SKM-1 (cell line): ENCODE data around the gene MASP2.
A peak's percentile ranks its signal among the peaks of the same experiment; 100 is the strongest.
"Not testable (repeated sequence)": the region's sequence is repeated elsewhere in the genome, so short reads cannot be mapped to it uniquely, and the experiment has no call there.

Experiments
- DNase-seq: peaks from one replicate; lab custom pipeline; 2025; ENCODE audit not compliant: unreplicated experiment; lab: John Stamatoyannopoulos, UW

The MASP2 gene

DNA sequence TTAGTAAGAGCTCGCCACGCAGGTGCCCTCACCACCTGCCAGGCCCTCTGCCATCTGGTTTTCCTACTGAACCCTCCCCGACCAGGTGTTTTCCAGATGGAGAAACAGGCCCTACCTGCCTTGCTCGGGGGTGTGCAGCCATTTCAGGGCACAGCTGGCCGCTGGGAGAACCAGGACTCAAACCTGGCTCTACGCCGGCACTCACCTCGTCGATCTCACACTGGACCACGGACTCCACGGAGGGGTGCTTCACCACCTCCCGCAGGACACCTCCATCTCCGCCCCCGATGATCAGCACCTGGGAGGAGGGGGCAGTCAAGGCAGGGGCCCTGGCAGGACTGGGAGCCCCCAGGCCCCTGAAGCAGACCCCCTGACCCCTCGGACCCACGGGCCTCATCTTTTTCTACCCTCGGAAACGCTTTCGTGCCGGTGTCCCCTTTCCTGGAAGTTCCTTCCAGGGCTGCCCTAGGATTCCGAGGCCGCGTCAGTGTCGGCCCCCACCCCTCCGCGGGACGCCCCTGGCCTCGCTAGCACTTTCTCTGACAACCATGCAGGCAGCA lies 11.6 kb upstream of the MASP2 start:
- DNase-seq, result no peak

DNA sequence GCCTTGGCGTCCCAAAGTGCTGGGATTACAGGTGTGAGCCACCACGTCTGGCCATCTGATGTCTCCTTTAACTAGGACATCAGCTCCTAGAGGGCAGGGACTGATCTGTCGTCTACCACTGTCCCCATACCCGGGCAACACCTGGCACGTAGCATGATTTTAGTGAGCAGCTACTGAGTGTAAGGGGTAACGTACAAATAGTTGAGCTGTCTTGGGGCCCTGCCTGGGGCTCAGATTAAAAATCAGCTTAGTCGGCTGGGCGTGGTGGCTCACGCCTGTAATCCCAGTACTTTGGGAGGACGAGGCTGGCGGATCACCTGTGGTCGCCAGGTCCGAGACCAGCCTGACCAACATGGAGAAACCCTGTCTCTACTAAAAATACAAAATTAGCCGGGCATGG lies 11.0 kb upstream of the MASP2 start:
- DNase-seq, result no peak

DNA sequence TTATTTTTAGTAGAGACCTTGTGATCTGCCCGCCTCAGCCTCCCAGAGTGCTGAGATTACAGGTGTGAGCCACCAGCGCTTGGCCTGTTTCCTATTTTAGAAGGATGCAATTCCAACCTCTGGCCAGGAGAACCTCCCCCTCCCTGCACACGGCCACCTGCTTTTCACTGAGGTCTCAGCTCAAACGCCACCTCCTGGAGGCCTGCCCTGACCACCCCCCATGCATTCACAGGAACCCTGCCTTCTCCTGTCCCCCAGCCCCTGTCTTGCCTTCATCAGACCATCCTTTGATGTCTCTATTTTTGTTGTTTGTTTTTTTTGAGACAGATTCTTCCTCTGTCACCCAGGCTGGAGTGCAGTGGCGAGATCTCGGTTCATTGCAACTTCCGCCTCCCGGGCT lies 10.4 kb upstream of the MASP2 start:
- no peak for DNase-seq

DNA sequence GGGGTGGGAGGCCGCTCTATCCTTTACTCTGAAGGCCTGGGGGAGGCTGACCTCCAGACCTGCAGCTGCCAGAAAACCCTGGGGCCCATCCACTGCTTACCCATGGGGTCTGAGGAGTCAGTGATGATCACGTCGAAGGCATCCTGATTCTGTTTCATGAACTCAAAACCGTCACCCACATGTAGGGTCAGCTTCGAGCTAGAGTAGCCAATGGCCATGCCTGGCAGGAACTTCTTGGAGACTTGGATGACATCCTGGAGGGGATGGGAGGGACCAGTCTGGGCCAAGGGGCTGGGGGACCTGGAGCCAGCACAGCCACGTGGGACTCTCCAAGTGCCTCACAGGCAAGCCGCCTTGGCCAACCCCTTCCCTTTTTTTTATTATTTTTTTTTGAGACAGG lies 9.5 kb upstream of the MASP2 start:
- no peak for DNase-seq

DNA sequence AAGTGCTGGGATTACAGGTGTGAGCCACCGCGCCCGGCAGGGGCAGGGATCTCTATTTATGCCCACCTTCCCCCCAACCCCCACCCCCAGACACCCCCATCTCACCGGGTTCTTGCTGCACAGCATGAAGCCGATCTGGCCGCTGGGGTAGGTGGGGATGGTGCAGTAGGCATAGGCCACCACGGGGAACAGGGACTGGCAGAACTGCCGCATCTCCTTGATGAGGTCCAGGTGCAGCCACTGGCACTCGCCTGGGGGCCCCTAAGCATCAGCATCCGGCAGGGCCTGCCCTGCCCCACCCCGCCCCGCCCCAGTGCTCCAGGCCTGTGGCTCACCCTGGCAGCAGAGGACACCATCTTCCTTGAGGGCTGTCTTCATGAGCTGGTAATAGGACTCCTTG lies 8.6 kb upstream of the MASP2 start:
- DNase-seq, result no peak

DNA sequence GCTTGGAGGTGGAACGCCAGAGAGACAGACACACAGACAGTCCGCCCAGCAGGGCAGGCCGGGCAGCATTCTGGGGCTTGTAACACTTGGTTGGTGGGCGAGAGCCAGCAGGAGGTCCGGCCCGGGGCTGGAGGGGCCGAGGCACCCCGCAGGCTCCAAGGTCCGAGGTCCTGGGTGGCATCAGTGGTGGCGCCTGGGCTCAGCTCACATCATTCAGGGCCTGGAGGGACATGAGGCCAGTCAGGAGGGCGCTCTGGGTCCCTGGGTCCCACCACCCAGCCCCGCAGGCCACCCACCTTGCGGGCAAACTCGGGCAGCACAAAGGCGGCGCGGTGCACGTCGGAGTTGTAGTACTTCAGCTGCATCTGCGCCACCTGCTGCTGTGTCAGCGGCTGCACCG lies 7.6 kb upstream of the MASP2 start:
- DNase-seq, result no peak

DNA sequence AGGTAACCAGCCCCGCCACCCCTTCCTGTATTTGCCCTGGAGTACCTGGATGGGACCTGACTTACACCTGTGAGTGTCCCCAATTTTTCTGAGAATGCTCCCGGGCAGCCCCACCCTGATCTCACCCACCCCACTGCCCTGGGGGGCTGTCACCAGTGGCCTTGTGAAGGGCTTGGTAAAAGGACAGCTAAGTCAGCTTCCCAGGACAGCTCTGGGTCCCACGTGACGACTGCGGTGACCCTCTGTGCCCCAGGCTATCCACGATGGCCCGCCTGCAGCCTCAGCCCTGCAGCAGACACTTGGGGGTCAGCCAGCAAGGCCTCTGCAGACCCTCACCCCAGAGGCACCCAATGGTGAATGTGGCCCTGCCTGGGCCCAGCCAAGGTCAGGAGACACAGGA lies 7.1 kb upstream of the MASP2 start:
- no peak for DNase-seq

DNA sequence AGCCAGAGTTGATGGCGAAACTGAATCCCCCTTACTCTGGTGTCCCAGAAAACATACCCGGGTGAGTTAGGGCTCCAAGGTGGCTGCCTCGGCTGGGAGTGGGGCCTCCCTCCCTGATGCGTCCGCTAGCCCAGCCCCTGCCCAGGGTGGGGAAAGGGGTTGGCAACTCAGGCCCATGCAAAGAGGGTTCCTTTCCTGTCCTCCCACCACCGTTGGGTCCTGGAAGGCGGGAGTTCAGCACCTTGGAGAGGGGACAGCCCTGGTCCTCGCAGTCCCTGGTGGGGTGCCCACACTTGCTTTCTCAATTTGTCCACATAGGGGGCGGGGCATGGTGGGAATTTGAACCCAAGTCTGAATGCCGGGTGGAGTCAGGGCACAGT lies 6.7 kb upstream of the MASP2 start:
- no peak for DNase-seq

DNA sequence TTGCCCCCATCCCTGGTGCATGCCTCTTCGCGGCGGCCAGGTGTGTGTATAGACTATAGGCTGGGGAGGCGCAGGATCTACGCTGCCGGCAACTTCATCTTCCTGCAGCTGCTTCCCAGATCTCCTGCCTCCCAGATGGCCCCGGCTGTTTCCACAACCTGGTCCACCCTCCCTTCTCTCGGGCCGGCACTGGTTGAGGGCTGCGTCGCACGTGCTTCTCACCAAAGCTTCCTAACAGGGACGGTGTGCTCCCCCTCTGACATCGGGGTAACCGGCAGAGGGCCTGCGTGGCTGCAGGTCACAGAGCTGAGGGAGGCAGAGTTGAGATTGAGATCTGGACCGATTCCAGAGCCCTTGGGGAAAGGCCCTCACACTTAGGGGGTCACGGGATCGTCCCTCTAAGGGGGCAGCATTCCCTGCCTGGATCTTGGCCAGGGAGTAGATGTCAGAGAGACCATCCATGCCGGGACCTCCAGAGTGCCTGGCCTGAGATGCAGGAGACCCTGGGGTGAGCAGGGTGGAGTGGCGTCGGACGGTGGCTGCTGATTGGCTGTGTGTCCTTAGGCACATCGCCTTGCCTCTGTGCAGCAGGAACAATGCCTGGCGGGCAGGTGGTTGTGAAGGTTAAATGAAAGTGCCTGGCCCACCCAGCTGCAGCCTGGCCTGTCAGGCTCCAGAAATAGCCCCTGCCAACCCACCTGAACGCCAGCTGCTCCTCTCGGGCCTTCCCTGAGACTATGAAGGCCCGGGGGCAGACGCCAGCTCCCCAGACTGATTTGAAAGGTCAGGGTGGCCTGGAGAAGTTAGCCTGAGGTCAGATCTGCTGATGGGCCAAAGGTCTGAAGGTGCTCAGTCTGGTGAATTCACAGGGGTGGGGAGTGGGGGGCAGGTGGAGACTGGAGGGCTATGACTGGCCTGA lies 6.1 kb upstream of the MASP2 start:
- DNase-seq, result no peak

DNA sequence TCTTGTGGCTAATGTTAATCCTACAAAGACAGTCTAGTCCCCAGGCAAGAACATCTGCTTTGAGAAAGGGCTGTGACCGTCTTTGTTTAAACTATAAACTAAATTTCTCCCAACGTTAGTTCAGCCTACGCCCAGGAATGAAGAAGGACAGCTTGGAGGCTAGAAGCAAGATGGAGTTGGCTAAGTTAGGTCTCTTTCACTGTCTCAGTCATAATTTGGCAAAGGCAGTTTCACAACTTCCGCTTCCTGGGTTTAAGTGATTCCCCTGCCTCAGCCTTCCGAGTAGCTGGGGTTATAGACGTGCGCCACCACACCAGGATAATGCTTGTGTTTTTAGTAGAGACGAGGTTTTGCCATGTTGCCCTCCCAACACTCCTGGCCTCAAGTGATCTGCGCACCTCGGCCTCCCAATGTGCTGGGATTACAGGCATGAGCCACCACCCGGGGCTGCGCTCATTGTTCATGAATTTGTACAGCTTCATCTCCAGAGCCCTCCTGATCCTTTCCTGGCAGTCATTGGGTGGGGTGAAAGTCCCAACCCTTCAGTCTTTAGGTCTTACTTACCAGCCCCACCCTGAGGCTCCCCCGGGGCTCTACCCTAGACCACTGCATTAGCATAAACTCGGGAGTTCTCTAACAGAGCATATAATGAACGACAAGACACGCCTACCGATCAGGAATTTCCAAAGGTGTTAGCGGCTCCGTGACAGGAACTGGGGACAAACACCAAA lies 4.9 kb upstream of the MASP2 start:
- DNase-seq, result peak; percentile 66

DNA sequence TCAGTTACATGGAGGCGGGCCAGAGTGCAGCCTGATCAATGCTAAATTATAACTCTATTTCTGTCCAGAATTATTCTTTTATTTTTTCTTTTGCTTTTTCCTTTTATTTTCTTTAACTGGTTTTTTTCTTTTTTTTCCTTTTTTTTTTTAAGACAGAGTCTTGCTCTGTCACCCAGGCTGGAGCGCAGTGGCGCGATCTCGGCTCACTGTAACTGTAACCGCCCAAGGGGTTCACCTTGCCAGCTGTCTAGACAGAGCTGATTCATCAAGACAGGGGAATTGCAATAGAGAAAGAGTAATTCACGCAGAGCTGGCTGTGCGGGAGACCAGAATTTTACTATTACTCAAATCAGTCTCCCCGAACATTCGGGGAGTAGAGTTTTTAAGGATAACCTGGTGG lies 4.1 kb upstream of the MASP2 start:
- not testable (repeated sequence) for DNase-seq

DNA sequence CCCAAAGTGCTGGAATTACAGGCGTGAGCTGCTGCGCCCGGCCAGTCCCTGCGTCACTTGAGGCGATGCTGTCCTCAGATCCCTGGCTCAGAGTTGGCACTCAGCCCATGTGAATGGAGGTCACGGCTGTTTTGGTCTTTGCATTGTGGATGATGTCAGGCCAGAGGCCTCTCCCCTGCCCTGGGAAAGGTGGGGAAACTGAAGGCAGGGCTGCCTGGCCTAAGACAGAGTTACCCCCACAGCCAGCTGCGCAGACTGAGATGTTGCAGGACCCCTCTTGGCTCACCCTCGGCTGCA lies 821 bp downstream of the MASP2 start:
- no peak for DNase-seq

DNA sequence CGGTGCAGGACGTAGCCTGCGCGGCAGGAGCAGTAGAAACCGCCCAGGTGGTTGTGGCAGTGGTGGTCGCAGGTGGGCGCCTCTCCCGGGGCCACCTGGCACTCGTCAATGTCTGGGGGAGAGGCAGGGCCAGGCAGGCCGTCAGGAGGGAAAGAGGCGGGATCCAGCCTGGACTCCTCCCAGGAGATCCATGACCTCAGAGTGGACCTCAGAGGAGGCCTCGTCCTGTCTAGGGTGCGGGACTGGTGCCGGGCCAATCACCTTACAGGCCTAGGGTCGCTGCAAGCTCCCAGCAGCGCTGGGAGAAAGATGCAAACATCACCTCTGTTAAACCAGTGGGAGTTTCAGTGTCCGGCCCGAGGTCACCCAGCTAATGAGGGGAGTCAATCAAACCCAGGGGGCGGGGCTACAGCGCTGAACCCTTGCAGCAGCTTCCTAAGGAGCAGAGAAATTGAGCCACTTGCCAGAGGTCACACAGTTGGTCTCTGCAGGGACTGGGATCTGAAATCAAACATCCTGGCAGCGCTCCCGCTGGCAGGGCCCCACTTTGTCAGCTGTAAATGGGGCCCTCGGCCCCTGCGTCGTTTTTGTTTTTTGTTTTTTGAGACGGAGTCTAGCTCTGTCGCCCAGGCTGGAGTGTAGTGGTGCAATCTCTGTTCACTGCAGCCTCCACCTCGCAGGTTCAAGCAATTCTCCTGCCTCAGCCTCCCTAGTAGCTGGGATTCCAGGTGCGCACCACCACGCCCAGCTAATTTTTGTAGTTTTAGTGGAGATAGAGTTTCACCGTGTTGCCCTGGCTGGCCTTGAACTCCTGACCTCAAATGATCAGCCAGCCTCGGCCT lies 1.4 kb downstream of the MASP2 start:
- DNase-seq, result no peak

DNA sequence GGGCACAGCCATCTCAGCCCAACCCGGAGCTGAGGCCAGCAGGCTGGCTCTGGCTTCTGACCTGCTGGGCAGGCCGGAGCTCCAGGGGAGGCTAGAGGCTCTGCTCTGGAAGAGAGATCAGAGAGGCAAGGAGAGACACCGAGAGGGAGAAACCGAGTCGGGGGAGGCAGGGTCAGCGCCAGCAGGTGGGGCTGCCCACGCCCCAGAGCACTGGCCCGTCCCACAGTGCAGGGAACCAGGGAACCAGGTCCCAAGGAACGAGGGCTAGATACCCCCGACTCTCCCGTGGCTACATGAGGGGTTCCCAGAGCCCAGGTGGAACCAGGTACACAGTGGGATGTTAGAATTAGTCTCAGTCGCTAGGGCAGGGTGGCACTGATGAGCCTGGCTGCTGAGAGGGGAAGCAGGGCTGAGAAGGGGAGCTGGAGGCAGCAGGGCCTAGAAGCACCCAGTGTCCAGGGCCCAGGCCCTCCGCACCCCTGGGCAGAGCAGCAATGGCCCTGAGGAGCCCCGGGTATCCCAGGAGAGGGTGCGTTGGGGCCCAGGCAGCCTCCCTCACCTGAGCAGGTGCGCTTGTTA lies 2.1 kb downstream of the MASP2 start:
- DNase-seq, result no peak

DNA sequence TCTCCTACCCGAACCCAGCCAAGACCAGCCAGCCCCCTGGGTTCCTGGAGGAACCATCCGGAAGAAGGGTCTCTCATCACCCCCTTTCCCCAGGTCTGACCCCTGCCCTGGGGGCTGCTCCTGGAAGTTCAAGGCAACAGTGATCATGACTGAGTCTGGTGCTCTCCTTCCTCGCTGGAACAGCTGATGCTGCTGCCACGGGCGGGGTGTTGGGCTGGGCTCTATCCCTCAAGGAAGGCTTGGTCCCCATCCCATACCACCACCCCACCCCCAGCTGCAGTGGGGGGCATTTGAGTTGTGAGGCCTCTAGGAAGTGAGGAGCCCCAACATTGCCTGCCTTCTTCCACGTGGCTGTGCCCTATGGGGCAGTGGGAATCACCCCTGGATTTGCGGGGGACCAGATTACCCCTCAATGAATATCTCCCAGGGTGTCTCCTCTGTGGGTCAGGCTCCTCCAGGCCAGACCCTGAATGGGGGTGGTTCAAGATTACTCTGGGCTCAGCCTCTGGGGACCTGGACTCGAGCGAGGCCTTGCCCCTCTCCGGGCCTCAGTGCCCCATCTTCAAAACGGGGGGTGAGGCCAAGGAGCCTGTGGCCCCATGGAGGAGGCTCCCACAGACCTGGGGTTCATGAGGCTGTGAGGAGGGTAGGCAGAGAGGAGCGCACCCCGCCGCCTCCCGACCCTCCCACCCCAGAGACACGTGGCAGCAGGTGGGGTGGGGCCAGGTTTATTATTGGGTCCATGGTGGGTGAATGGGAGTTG lies 2.8 kb downstream of the MASP2 start:
- DNase-seq, result no peak

DNA sequence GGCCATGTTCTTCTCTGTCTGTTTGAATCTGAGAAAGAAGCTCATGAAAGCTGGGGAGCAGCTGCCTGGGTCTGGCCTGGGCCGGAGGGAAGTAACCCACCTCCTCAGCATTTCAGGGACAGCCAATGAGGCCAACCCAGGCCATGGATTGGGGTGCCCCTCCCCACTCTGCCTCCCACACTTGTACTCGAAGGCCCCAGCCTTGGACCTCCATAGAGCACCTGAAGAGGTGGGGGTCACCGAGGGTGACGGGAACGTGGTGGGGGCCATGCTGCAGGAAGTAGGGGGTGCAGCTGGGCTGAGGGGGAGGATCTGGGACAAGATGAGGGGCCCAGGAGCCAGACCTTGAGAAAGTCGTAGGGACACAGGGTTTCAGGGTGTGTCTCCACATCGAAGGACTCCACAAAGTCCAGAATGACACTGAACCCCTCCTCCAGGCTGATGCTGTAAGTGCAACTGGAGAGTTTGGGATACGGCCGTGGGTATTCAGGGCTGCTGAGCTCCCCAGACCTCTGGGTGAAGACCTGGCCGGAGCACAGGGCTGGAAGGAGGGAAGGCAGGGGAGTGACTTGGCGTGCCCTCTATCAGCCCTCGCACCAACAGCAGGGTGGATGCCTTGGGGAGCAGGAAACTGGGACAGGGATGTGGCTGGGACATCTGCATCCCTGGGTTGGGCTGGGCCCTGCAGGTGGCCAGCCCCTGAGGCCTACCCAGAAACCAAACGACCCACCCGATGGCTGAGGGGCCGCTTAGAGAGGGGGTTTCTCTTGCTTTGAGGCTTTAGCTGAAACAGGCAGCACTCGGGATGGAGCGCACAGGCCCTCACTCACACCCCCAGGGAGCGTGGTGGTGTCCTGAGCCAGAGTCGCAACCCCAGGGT lies 3.8 kb downstream of the MASP2 start:
- DNase-seq, result no peak

DNA sequence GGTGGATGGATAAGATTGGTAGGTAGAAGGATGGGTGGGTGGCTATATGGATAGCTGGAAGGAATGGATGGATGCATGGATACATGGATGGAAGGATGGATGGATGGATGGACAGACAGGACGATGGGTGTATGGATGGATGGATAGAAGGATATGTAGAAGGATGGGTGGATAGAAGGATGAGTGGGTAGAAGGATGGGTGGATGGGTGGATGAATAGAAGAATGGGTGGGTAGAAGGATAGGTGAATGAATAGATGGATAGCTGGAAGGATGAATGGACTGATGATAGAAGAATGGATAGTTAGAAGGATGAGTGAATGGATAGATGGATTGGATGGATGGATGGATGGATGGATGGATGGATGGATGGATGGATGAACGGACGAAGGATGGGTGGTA lies 5.0 kb downstream of the MASP2 start:
- DNase-seq, result no peak

DNA sequence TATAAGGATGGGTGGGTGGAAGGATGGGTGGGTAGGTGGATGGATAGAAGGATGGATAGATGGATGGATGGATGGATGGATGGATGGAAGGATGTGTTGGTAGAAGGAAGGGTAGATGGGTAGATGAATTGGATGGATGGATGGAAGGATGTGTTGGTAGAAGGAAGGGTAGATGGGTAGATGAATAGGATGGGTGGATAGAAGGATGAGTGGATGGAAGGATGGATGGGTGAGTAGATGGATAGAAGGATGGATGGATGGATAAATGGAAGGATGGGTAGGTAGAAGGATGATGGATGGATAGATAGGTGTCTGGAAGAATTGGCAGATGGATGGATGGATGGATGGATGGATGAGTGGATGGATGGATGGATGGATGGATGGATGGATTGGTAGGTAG lies 6.0 kb downstream of the MASP2 start:
- no peak for DNase-seq

DNA sequence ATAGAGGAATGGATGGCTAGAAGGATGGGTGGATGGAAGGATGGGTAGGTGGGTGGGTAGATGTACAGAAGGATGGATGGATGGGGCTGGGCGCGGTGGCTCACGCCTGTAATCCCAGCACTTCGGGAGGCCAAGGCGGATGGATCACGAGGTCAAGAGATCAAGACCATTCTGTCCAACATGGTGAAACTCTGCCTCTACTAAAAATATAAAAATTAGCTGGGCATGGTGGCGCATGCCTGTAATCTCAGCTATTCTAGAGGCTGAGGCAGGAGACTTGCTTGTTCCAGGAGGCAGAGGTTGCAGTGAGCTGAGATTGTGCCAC lies 7.0 kb downstream of the MASP2 start:
- DNase-seq, result not testable (repeated sequence)
